ENCODE results near the gene PLA2G3. TPM values are rescaled to one million over a fixed set of nuclear protein-coding genes. Genes with fewer than 3 reads are reported as not detected.

PLA2G3 gene
- total RNA-seq, 4 donors from 2014 or later, result not detected

GRCh38 chr22:31126128-31126868 lies 14.0 kb downstream of the PLA2G3 start:
- no peak for DNase-seq
- peaks cover 11 to 21% (median 16%) of the 10 kb centered on the region in 4 donors for H3K4me1 ChIP-seq
- no peaks in the 10 kb centered on the region for H3K9me3 ChIP-seq
- TF ChIP-seq POLR2AphosphoS5 (IDR thresholded peaks at IDR 0.05) (no peak), POLR2A (IDR thresholded peaks at IDR 0.05) (no peak), CTCF (IDR thresholded peaks at IDR 0.05) (no peak), EP300 (IDR thresholded peaks at IDR 0.05; ENCODE audit: low read depth) (no peak)
- WGBS, 2 donors (ENCODE audit: low coverage in 1 of 2), result 83% methylated on average over 22 of the region's 22 CpGs; no CpG with 5 or more reads in 1 of the 2 donors
- in situ Hi-C loops (cut with MboI; ENCODE audit: low pct_ligation_motif_present in 1 of 4, low pct_unique_long_range_greater_than_20kb in 1 of 4, low sequenced_read_pairs in 3 of 4), result no loop called here
- no peaks in the 10 kb centered on the region for H3K36me3 ChIP-seq
- H3K4me3 ChIP-seq, result no peak overlapping the region
- H3K27ac ChIP-seq, result no peak overlapping the region
- intact Hi-C loops (cut with DNase I; ENCODE audit: low total_unique reads), result no loop called here
- no peaks in the 10 kb centered on the region for H3K27me3 ChIP-seq

GRCh38 chr22:31125521-31126117 lies 14.7 kb downstream of the PLA2G3 start:
- Histone ChIP-seq H3K36me3 (no peaks in the 10 kb centered on the region), H3K4me1 (peaks cover 11 to 21% (median 16%) of the 10 kb centered on the region in 4 donors), H3K4me3 (no peak overlapping the region), H3K27me3 (no peaks in the 10 kb centered on the region), H3K9me3 (no peaks in the 10 kb centered on the region), H3K27ac (no peak overlapping the region)
- WGBS, 2 donors (ENCODE audit: low coverage in 1 of 2), result 76 to 83% methylated on average over 9 to 12 of the region's 12 CpGs
- no peak for DNase-seq
- TF ChIP-seq POLR2AphosphoS5 (IDR thresholded peaks at IDR 0.05) (no peak), POLR2A (IDR thresholded peaks at IDR 0.05) (no peak), EP300 (IDR thresholded peaks at IDR 0.05; ENCODE audit: low read depth) (no peak), CTCF (IDR thresholded peaks at IDR 0.05) (no peak)
- in situ Hi-C loops (cut with MboI; ENCODE audit: low pct_ligation_motif_present in 1 of 4, low pct_unique_long_range_greater_than_20kb in 1 of 4, low sequenced_read_pairs in 3 of 4), result no loop called here
- intact Hi-C loops (cut with DNase I; ENCODE audit: low total_unique reads), result no loop called here

- in situ Hi-C loops (cut with MboI; ENCODE audit: low pct_ligation_motif_present in 1 of 4, low pct_unique_long_range_greater_than_20kb in 1 of 4, low sequenced_read_pairs in 3 of 4), result no loop called here
- intact Hi-C loops (cut with DNase I; ENCODE audit: low total_unique reads), result no loop called here
- no peaks in the 10 kb centered on the region for H3K27me3 ChIP-seq
- no peaks in the 10 kb centered on the region for H3K36me3 ChIP-seq
- TF ChIP-seq EP300 (IDR thresholded peaks at IDR 0.05; ENCODE audit: low read depth) (no peak), POLR2AphosphoS5 (IDR thresholded peaks at IDR 0.05) (no peak), CTCF (IDR thresholded peaks at IDR 0.05) (no peak), POLR2A (IDR thresholded peaks at IDR 0.05) (no peak)
- H3K27ac ChIP-seq, result no peak overlapping the region
- peaks cover 11 to 21% (median 16%) of the 10 kb centered on the region in 4 donors for H3K4me1 ChIP-seq
- no peak overlapping the region for H3K4me3 ChIP-seq
- WGBS, 2 donors (ENCODE audit: low coverage in 1 of 2), result 81% methylated on average over 13 of the region's 14 CpGs; no CpG with 5 or more reads in 1 of the 2 donors
- no peak for DNase-seq
- H3K9me3 ChIP-seq, result no peaks in the 10 kb centered on the region
Observed at GRCh38 chr22:31124811-31125465, 15.4 kb downstream of the PLA2G3 start.

- H3K27me3 ChIP-seq, result no peaks in the 10 kb centered on the region
- no peak for TF ChIP-seq CTCF (IDR thresholded peaks at IDR 0.05)
- in situ Hi-C loops (cut with MboI; ENCODE audit: low pct_ligation_motif_present in 1 of 4, low pct_unique_long_range_greater_than_20kb in 1 of 4, low sequenced_read_pairs in 3 of 4) (no loop called here), intact Hi-C loops (cut with DNase I; ENCODE audit: low total_unique reads) (no loop called here)
- no peak overlapping the region for H3K4me3 ChIP-seq
- no peaks in the 10 kb centered on the region for H3K9me3 ChIP-seq
- DNase-seq, result no peak
- peaks cover 11 to 21% (median 16%) of the 10 kb centered on the region in 4 donors for H3K4me1 ChIP-seq
- whole genome bisulfite sequencing, 2 donors (ENCODE audit: low coverage in 1 of 2), result 60 to 81% methylated on average over 1 to 3 of the region's 3 CpGs
- H3K36me3 ChIP-seq, result no peaks in the 10 kb centered on the region
- no peak overlapping the region for H3K27ac ChIP-seq
Observed at GRCh38 chr22:31124290-31124689, 16.0 kb downstream of the PLA2G3 start.
